HL-60 (cell line): ENCODE measurements around the gene HMCN2.

Source experiments
- GABPA ChIP-seq: IDR thresholded peaks from 2 replicates; pipeline ENCODE4 v1.6.1; 2012; ENCODE audit warnings: low read depth
- POLR2AphosphoS5 ChIP-seq: IDR thresholded peaks from 2 replicates; pipeline ENCODE4 v1.6.1; 2012; ENCODE audit warnings: low read depth
- REST ChIP-seq: IDR thresholded peaks from 2 replicates; pipeline ENCODE4 v1.6.1; 2012; ENCODE audit warnings: low read depth; ENCODE audit not compliant: insufficient replicate concordance
- SPI1 ChIP-seq: IDR thresholded peaks from 2 replicates; pipeline ENCODE4 v1.6.1; 2012; ENCODE audit warnings: low read depth, mild to moderate bottlenecking, borderline replicate concordance
- TF ChIP-seq, protein P1 (sequence below): IDR thresholded peaks from one replicate; pipeline ENCODE4 v1.5.1; 2011; ENCODE audit warnings: low read length, control low read depth, inconsistent platforms; ENCODE audit not compliant: insufficient read depth

GRCh38 chr9:130373679-130374325 is 108.2 kb downstream of the HMCN2 start:
- TF ChIP-seq, protein P1, sequence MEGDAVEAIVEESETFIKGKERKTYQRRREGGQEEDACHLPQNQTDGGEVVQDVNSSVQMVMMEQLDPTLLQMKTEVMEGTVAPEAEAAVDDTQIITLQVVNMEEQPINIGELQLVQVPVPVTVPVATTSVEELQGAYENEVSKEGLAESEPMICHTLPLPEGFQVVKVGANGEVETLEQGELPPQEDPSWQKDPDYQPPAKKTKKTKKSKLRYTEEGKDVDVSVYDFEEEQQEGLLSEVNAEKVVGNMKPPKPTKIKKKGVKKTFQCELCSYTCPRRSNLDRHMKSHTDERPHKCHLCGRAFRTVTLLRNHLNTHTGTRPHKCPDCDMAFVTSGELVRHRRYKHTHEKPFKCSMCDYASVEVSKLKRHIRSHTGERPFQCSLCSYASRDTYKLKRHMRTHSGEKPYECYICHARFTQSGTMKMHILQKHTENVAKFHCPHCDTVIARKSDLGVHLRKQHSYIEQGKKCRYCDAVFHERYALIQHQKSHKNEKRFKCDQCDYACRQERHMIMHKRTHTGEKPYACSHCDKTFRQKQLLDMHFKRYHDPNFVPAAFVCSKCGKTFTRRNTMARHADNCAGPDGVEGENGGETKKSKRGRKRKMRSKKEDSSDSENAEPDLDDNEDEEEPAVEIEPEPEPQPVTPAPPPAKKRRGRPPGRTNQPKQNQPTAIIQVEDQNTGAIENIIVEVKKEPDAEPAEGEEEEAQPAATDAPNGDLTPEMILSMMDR: no peak
- TF ChIP-seq REST (no peak), SPI1 (no peak), GABPA (no peak), POLR2AphosphoS5 (no peak)
